Measurements from ENCODE around the gene SMARCB1. TPM values are rescaled to one million over a fixed set of nuclear protein-coding genes. Genes with fewer than 3 reads are reported as not detected.

Gene SMARCB1
- total and polyA plus RNA-seq, 2 donors (not counting 3 experiments of a cell fraction or from before 2014, with no cell fraction given), result 113 to 148 TPM

DNA sequence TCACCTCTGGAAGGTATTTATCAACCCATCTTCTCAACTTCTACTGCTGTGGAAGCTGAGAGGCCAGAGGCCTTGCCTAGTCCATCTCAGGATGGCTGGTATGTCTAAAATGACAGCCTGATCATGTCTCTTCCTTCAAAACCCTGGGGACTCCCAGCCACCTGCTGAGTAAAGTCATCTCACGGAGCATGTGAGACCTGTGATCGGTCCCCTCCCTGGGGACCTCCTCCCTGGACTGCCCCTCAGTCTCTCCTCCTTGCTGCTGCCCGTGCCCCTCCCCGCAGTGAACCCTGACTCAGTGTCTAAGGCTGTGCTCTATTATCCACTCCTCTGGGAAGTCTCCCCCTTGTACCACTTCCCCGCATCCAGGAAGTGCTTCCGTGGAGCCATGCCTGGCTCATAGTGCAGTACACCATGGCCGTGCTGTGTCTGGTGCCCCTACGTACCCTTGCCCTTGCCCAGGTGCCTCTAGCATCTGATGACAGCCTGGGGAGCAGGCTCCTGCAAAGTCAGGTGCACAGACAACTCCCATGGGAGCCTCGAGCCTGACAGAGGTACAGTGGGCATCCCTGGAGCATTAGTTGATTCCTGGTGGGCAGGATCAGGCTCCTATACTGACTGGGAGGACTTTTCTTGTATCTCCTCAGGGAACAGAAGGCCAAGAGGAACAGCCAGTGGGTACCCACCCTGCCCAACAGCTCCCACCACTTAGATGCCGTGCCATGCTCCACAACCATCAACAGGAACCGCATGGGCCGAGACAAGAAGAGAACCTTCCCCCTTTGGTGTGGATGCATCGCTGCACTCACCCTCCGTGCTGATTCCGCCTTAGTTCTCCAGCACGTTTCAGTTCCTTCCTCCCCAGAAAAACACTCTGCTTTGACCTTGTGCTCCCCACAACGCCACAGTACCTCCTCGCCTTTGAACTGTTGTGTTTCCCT lies 13.8 kb downstream of the SMARCB1 start:
- intact Hi-C loops (cut with micrococcal nuclease), result no loop called here
- CTCF ChIA-PET, result interaction anchor here (1.9 kb wide), 1 partner anchor 11 kb away, joined by 6 read pairs; no protein-coding TSS in a partner anchor
- Histone ChIP-seq H3K27me3 (ENCODE audit: control insufficient read depth in 2 of 2, insufficient read depth in 2 of 2, low read length in 2 of 2) (no peaks in the 10 kb centered on the region), H3K9ac (replicated peaks; ENCODE audit: extremely low read depth, insufficient read depth, low read length) (no peak overlapping the region), H3K4me2 (ENCODE audit: insufficient read depth, low read length) (no peak overlapping the region), H3K79me2 (ENCODE audit: control insufficient read depth, insufficient read depth, low read length) (no peaks in the 10 kb centered on the region), H3K9me1 (replicated peaks; ENCODE audit: control insufficient read depth, extremely low read depth, insufficient read depth, low read length) (no peaks in the 10 kb centered on the region), H3K4me3 (replicated peaks in 1 of 3; ENCODE audit: insufficient read depth in 1 of 3, low read depth in 1 of 3, low read length in 3 of 3) (no peak overlapping the region), H3K27ac (ENCODE audit: insufficient read depth, low read depth, low read length) (no peak overlapping the region), H4K20me1 (replicated peaks; ENCODE audit: control insufficient read depth, extremely low read depth, insufficient read depth, low read length) (no peaks in the 10 kb centered on the region), H3K9me3 (replicated peaks; ENCODE audit: control insufficient read depth, insufficient read depth, low read length) (no peaks in the 10 kb centered on the region), H2AFZ (ENCODE audit: low read depth, low read length) (no peak overlapping the region), H3K4me1 (ENCODE audit: control insufficient read depth, extremely low read depth, insufficient read depth, low read length) (no peaks in the 10 kb centered on the region), H3K36me3 (ENCODE audit: control insufficient read depth in 2 of 2, extremely low read depth in 1 of 2, insufficient read depth in 2 of 2, low read length in 2 of 2) (peaks cover 18 to 37% of the 10 kb centered on the region in 2 experiments)
- FAIRE-seq, result no peak
- POLR2A ChIA-PET, result no interaction called here
- BruUV-seq (replicated peaks), result no TSS peak
- dilution Hi-C loops (cut with MboI; ENCODE audit: extremely low pct_ligation_motif_present, low sequenced_read_pairs), result no loop called here
- TF ChIP-seq EZH2 (IDR thresholded peaks at IDR 0.05; ENCODE audit: borderline replicate concordance, low read depth, low read length, severe bottlenecking) (no peak), POLR2AphosphoS5 (IDR thresholded peaks at IDR 0.05; ENCODE audit: insufficient read depth, low read depth, low read length) (no peak), FOS (IDR thresholded peaks at IDR 0.05; ENCODE audit: borderline replicate concordance, insufficient read depth, low read length) (no peak), JUN (IDR thresholded peaks at IDR 0.05; ENCODE audit: borderline replicate concordance, insufficient read depth, insufficient read length, low read depth) (no peak), MAX (IDR thresholded peaks at IDR 0.05; ENCODE audit: insufficient read depth, insufficient read length) (no peak), GATA2 (IDR thresholded peaks at IDR 0.05; ENCODE audit: insufficient read depth, insufficient read length, low read depth, low read length) (no peak), CTCF (IDR thresholded peaks at IDR 0.05; ENCODE audit: extremely low read depth in 1 of 2, insufficient read depth in 1 of 2, low read depth in 1 of 2, low read length in 2 of 2) (no peak), MYC (IDR thresholded peaks at IDR 0.05; ENCODE audit: low read depth, low read length) (no peak), POLR2A (IDR thresholded peaks at IDR 0.05; ENCODE audit: low read depth, low read length) (no peak)
- DNase-seq (ENCODE audit: low read depth, low spot score), result no peak

Measured in endothelial cell of umbilical vein (primary cell).